Upper lobe of right lung (tissue), 1 donor: ENCODE measurements around the gene BDKRB2. TPM values are rescaled to one million over a fixed set of nuclear protein-coding genes. Genes with fewer than 3 reads are reported as not detected.

Experiments
- ATAC-seq: fragments of 200-7000 bp; cut with Tn5 transposase; one replicate; pipeline ENCODE4 v1.9.1; 2020; ENCODE audit warnings: mild to moderate bottlenecking, moderate library complexity
- DNase-seq: peaks from one replicate; pipeline ENCODE4 v3.0.0-alpha.2; 2020
- H3K27ac ChIP-seq: fragments of 200-600 bp; one replicate; pipeline ENCODE4 v1.8.0; 2022
- H3K27me3 ChIP-seq: fragments of 200-600 bp; one replicate; pipeline ENCODE4 v1.8.0; 2022; ENCODE audit warnings: mild to moderate bottlenecking
- H3K36me3 ChIP-seq: fragments of 200-600 bp; one replicate; pipeline ENCODE4 v1.8.0; 2022
- H3K4me1 ChIP-seq: fragments of 200-600 bp; one replicate; pipeline ENCODE4 v1.8.0; 2022
- H3K4me3 ChIP-seq: fragments of 200-600 bp; one replicate; pipeline ENCODE4 v1.8.0; 2022; ENCODE audit warnings: mild to moderate bottlenecking
- H3K9me3 ChIP-seq: fragments of 200-600 bp; one replicate; pipeline ENCODE4 v1.8.0; 2022
- CTCF ChIP-seq: fragments of 200-600 bp; IDR thresholded peaks from one replicate; pipeline ENCODE4 v1.8.0; 2022; ENCODE audit warnings: antibody characterized with exemption
- intact Hi-C: fragments of 100-400 bp; cut with DNase I; formaldehyde crosslinking; loops from one replicate; pipeline ENCODE4 v1.11.0; 2022
- total RNA-seq: library from RNA; stranded (reverse); fragmentation: NEBNext Ultra II Directional; extraction: Animal tissue kit (Norgen Biotek cat#: 25700); gene quantifications from one replicate; pipeline ENCODE4 v1.2.1, GENCODE V29; 2021
- donor health status: DM: no; HTN: yes; CAD: no; lungs with severe emphysema.

Gene BDKRB2
- total RNA-seq, 1 donor from 2014 or later = 1.5 TPM

GRCh38 chr14:96198430-96199130 lies 6.1 kb upstream of the BDKRB2 start:
- H3K27ac ChIP-seq = peak overlapping the region; percentile 55
- DNase-seq (no peak), ATAC-seq (peak; percentile 83)
- no peak for TF ChIP-seq CTCF
- H3K4me1 ChIP-seq = peaks cover 11% of the 10 kb centered on the region
- H3K4me3 ChIP-seq = no peak overlapping the region
- no peaks in the 10 kb centered on the region for H3K9me3 ChIP-seq
- H3K36me3 ChIP-seq = no peaks in the 10 kb centered on the region
- intact Hi-C loops = no loop called here
- H3K27me3 ChIP-seq = no peaks in the 10 kb centered on the region

GRCh38 chr14:96201157-96201556 lies 3.5 kb upstream of the BDKRB2 start:
- no peak overlapping the region for H3K27ac ChIP-seq
- no peaks in the 10 kb centered on the region for H3K36me3 ChIP-seq
- H3K4me3 ChIP-seq = no peak overlapping the region
- peaks cover 3% of the 10 kb centered on the region for H3K27me3 ChIP-seq
- DNase-seq (no peak), ATAC-seq (no peak)
- TF ChIP-seq CTCF = no peak
- intact Hi-C loops = no loop called here
- peaks cover 22% of the 10 kb centered on the region for H3K4me1 ChIP-seq
- H3K9me3 ChIP-seq = no peaks in the 10 kb centered on the region

- Histone ChIP-seq H3K4me1 (peaks cover 22% of the 10 kb centered on the region), H3K27ac (no peak overlapping the region), H3K27me3 (peaks cover 3% of the 10 kb centered on the region), H3K9me3 (no peaks in the 10 kb centered on the region), H3K36me3 (no peaks in the 10 kb centered on the region), H3K4me3 (no peak overlapping the region)
- no peak for TF ChIP-seq CTCF
- intact Hi-C loops = no loop called here
- no peak for DNase-seq
- ATAC-seq = no peak
Measured at GRCh38 chr14:96201965-96202364, 2.7 kb upstream of the BDKRB2 start.

GRCh38 chr14:96202441-96203094 lies 2.1 kb upstream of the BDKRB2 start:
- H3K27ac ChIP-seq = no peak overlapping the region
- no peaks in the 10 kb centered on the region for H3K36me3 ChIP-seq
- intact Hi-C loops = no loop called here
- no peak for DNase-seq
- no peak for TF ChIP-seq CTCF
- no peak for ATAC-seq
- H3K27me3 ChIP-seq = peaks cover 3% of the 10 kb centered on the region
- peaks cover 22% of the 10 kb centered on the region for H3K4me1 ChIP-seq
- no peaks in the 10 kb centered on the region for H3K9me3 ChIP-seq
- H3K4me3 ChIP-seq = no peak overlapping the region

GRCh38 chr14:96203116-96203515 lies 1.5 kb upstream of the BDKRB2 start:
- ATAC-seq (no peak), DNase-seq (no peak)
- Histone ChIP-seq H3K4me3 (no peak overlapping the region), H3K27ac (no peak overlapping the region), H3K4me1 (peaks cover 19% of the 10 kb centered on the region), H3K9me3 (no peaks in the 10 kb centered on the region), H3K36me3 (no peaks in the 10 kb centered on the region), H3K27me3 (peaks cover 3% of the 10 kb centered on the region)
- TF ChIP-seq CTCF = no peak
- intact Hi-C loops = no loop called here
